B cell (primary cell): Measurements from ENCODE around the gene ZP3. TPM values are rescaled to one million over a fixed set of nuclear protein-coding genes. Genes with fewer than 3 reads are reported as not detected.
"Not testable (repeated sequence)": the region's sequence is repeated elsewhere in the genome, so short reads cannot be mapped to it uniquely, and the experiment has no call there.

Experiments used
- ATAC-seq: fragments of 200-7000 bp; cut with Tn5 transposase; one replicate; pipeline ENCODE4 v1.10.0; 2021; ENCODE audit warnings: low read depth, mild to moderate bottlenecking, moderate number of reproducible peaks, moderate library complexity
- CTCF ChIA-PET: fragments of 350-600 bp; sonication (Branson Sonifier 250); formaldehyde crosslinking; loops from one replicate; lab custom pipeline; 2021; ENCODE audit warnings: antibody characterized with exemption, inconsistent platforms; lab: Charles Lee
- POLR2A ChIA-PET: fragments of 350-600 bp; sonication (Branson Sonifier 250); formaldehyde crosslinking; loops from one replicate; lab custom pipeline; 2021; ENCODE audit warnings: antibody characterized with exemption; lab: Charles Lee
- DNase-seq: peaks from one replicate; pipeline ENCODE4 v3.0.0; 2013
- H2AFZ ChIP-seq: 2 replicates; pipeline ENCODE4 v1.6.1; 2012; ENCODE audit warnings: mild to moderate bottlenecking, low read depth, low read length; ENCODE audit not compliant: insufficient read depth, poor library complexity, severe bottlenecking
- H3K27ac ChIP-seq, 2 donors: 1 replicate in 1 of 2; 2 replicates in 1 of 2; pipeline ENCODE4 v1.5.1; 2012 to 2013; ENCODE audit warnings: low read length in 2 of 2, mild to moderate bottlenecking in 2 of 2, moderate library complexity in 1 of 2
- H3K27me3 ChIP-seq, 4 experiments: fragments of 200-600 bp in 1 of 4; sonication (generic) in 1 of 4; replicated peaks in 1 of 4; 1 replicate in 2 of 4; 2 replicates in 2 of 4; pipeline versions ENCODE4 v1.6.1 to v1.7.0; 2013 to 2016; ENCODE audit warnings: low read length in 3 of 4, mild to moderate bottlenecking in 2 of 4, mixed read lengths in 1 of 4, moderate library complexity in 1 of 4; ENCODE audit not compliant: insufficient read depth in 4 of 4, control insufficient read depth in 3 of 4; ENCODE audit errors: control extremely low read depth in 1 of 4
- H3K36me3 ChIP-seq, 2 experiments: replicated peaks in 1 of 2; 1 replicate in 1 of 2; 2 replicates in 1 of 2; pipeline versions ENCODE4 v1.6.1 to v1.7.1; 2013; ENCODE audit warnings: low read length in 1 of 2; ENCODE audit not compliant: insufficient read depth in 2 of 2, control insufficient read depth in 1 of 2; ENCODE audit errors: control extremely low read depth in 1 of 2, extremely low read depth in 1 of 2
- H3K4me1 ChIP-seq, 2 donors: fragments of 200-600 bp in 1 of 2; sonication (generic) in 1 of 2; 1 replicate in 1 of 2; 2 replicates in 1 of 2; pipeline versions ENCODE4 v1.5.1 to v1.6.1; 2013 to 2017; ENCODE audit warnings: low read length in 2 of 2; ENCODE audit not compliant: control insufficient read depth in 2 of 2, insufficient read depth in 2 of 2
- H3K4me2 ChIP-seq: replicated peaks from 2 replicates; pipeline ENCODE3; 2012; ENCODE audit warnings: mild to moderate bottlenecking, low read depth, low read length; ENCODE audit not compliant: poor library complexity, severe bottlenecking
- H3K4me3 ChIP-seq, 5 experiments: fragments of 200-600 bp in 1 of 5; sonication (generic) in 1 of 5; 1 replicate in 3 of 5; 2 replicates in 2 of 5; pipeline versions ENCODE4 v1.5.1 to v1.7.0; 2011 to 2016; ENCODE audit warnings: low read length in 4 of 5, mild to moderate bottlenecking in 4 of 5, low read depth in 2 of 5, control low read depth in 1 of 5, moderate library complexity in 1 of 5; ENCODE audit not compliant: insufficient read depth in 1 of 5; ENCODE audit errors: control extremely low read depth in 1 of 5, extremely low read depth in 1 of 5
- H3K79me2 ChIP-seq: fragments of 200-600 bp; sonication (generic); one replicate; pipeline ENCODE4 v1.6.0; 2016; ENCODE audit warnings: low read length; ENCODE audit not compliant: control insufficient read depth, insufficient read depth
- H3K9ac ChIP-seq: fragments of 200-600 bp; sonication (generic); 2 replicates; pipeline ENCODE4 v1.6.1; 2017; ENCODE audit warnings: mild to moderate bottlenecking, low read length, moderate library complexity
- H3K9me3 ChIP-seq, 3 donors: one replicate each; pipeline versions ENCODE4 v1.6.1 to v1.7.1; 2013; ENCODE audit warnings: low read length in 2 of 3; ENCODE audit not compliant: control insufficient read depth in 2 of 3, insufficient read depth in 1 of 3; ENCODE audit errors: control extremely low read depth in 1 of 3
- H4K20me1 ChIP-seq: 2 replicates; pipeline ENCODE4 v1.6.0; 2012; ENCODE audit warnings: mild to moderate bottlenecking, low read length; ENCODE audit not compliant: insufficient read depth, control insufficient read depth, poor library complexity, severe bottlenecking
- H3K27ac Mint-ChIP-seq: one replicate; pipeline ENCODE4 v1.8.0; 2021; ENCODE audit warnings: mixed read lengths
- H3K27me3 Mint-ChIP-seq: one replicate; pipeline ENCODE4 v1.8.0; 2021; ENCODE audit warnings: mixed read lengths
- H3K4me1 Mint-ChIP-seq: one replicate; pipeline ENCODE4 v1.8.0; 2021; ENCODE audit warnings: mixed read lengths
- H3K4me3 Mint-ChIP-seq: one replicate; pipeline ENCODE4 v1.8.0; 2021; ENCODE audit warnings: mixed read lengths
- H3K9me3 Mint-ChIP-seq: one replicate; pipeline ENCODE4 v1.8.0; 2022; ENCODE audit warnings: mixed read lengths; ENCODE audit not compliant: insufficient read depth
- WGBS: methylation state at CpG from one replicate; pipeline ENCODE4 v1.1.5; 2013; ENCODE audit warnings: missing lambda C conversion rate; ENCODE audit not compliant: insufficient coverage; 5-methylcytosine and 5-hydroxymethylcytosine counted together
- intact Hi-C: fragments of 100-400 bp; cut with micrococcal nuclease; formaldehyde crosslinking; loops from one replicate; pipeline ENCODE4 v1.10.0; 2022
- polyA plus RNA-seq: library from polyadenylated mRNA; depleted of rRNA; stranded (reverse); fragments of >200 nt; gene quantifications from 2 replicates; pipeline ENCODE4 v1.2.3, GENCODE V29; 2012
- total RNA-seq, 2 donors: library from RNA; stranded (reverse); fragments of 120-200 nt in 1 of 2; gene quantifications; 1 replicate in 1 of 2; 2 replicates in 1 of 2; pipeline versions ENCODE4 v1.2.3 to v1.2.4, GENCODE V29; 2013 to 2022

The ZP3 gene
- total and polyA plus RNA-seq, 2 donors (not counting 1 experiment from before 2014, with no cell fraction given), result 0.64 to 4.4 TPM

DNA sequence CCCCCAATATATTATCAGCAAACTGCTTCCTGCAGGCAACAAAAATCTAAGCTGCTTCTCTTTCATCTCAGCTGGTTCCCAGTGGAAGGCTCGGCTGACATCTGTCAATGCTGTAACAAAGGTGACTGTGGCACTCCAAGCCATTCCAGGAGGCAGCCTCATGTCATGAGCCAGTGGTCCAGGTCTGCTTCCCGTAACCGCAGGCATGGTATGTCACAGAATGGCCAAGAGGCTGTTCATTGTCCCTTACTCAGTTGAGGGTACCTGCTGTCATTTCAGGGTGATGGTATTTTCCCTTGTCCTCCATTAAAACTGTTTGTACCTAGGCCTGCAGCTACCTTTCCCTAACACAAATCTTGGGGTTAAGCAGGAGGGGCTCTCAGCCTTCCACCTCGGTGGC is 15.7 kb downstream of the ZP3 start:
- H4K20me1 ChIP-seq, H3K4me3 Mint-ChIP-seq, H3K27me3 ChIP-seq, CTCF ChIA-PET, H3K36me3 ChIP-seq, H2AFZ ChIP-seq, H3K27ac ChIP-seq, H3K9ac ChIP-seq, H3K4me1 Mint-ChIP-seq, intact Hi-C loops, H3K9me3 ChIP-seq, H3K4me1 ChIP-seq, ATAC-seq, H3K27me3 Mint-ChIP-seq, POLR2A ChIA-PET, H3K4me2 ChIP-seq, H3K9me3 Mint-ChIP-seq, H3K27ac Mint-ChIP-seq, DNase-seq, H3K79me2 ChIP-seq, H3K4me3 ChIP-seq: not testable (repeated sequence)
- WGBS, result 100% methylated on average over 3 of the region's 4 CpGs

DNA sequence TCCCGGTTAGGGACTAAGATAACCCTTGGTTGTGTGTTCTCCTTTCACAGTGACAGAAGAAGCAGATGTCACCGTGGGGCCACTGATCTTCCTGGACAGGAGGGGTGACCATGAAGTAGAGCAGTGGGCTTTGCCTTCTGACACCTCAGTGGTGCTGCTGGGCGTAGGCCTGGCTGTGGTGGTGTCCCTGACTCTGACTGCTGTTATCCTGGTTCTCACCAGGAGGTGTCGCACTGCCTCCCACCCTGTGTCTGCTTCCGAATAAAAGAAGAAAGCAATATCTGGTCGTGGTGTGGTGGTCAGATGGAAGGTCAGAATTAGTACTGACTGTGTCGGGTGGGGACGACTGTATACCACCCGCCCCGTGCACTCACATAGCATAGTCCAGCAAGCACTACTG is 17.0 kb downstream of the ZP3 start:
- H4K20me1 ChIP-seq, H3K9ac ChIP-seq, H3K4me1 Mint-ChIP-seq, H3K9me3 Mint-ChIP-seq, DNase-seq, H3K27me3 ChIP-seq, H2AFZ ChIP-seq, intact Hi-C loops, H3K4me3 ChIP-seq, POLR2A ChIA-PET, H3K9me3 ChIP-seq, H3K27me3 Mint-ChIP-seq, H3K36me3 ChIP-seq, H3K4me1 ChIP-seq, H3K27ac ChIP-seq, H3K4me2 ChIP-seq, H3K27ac Mint-ChIP-seq, CTCF ChIA-PET, H3K79me2 ChIP-seq, H3K4me3 Mint-ChIP-seq: not testable (repeated sequence)
- WGBS, result no CpG with 5 or more reads among the region's 10 CpGs
- ATAC-seq, result peak; percentile 70

DNA sequence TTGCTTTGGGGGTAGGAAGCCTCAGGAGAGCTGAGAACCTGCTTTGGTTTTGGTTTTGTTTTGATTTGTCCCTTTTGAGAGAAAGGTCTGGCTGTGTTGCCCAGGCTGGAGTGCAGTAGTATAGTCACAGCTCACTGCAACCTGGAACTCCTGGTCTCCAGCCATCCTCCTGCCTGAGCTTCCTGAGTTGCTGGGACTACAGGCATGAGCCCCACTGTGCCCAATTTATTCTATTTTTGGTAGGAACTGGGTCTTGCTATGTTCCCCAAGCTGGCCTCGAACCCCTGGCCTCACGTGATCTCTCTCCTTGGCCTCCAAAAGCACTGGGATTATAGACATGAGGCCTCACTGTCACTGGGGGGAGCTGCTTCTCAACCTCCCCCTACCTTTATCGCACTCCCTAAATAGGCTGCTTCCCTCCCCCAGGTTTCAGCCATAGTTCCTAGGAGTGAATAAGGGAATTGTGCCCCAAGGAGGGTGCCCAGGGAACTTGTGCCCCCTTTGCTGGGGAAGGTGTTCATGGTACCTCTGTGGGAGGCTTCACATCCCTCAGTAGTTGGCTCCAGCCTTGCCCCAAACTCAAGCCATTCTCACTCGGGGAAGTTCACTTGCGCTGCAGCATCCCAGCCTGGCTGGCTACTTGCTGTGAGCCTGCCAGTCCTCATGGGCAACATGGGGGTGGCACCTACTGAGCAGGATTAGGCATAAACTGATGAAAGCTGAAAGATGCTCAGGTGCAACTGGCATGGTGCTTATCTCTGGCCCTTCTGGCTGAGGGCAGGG is 18.1 kb downstream of the ZP3 start:
- H3K4me3 Mint-ChIP-seq, ATAC-seq, H3K9me3 ChIP-seq, H3K79me2 ChIP-seq, DNase-seq, H3K36me3 ChIP-seq, CTCF ChIA-PET, H2AFZ ChIP-seq, intact Hi-C loops, H3K9ac ChIP-seq, H4K20me1 ChIP-seq, H3K27me3 Mint-ChIP-seq, H3K27me3 ChIP-seq, POLR2A ChIA-PET, H3K4me1 Mint-ChIP-seq, H3K4me2 ChIP-seq, H3K4me1 ChIP-seq, H3K27ac Mint-ChIP-seq, H3K4me3 ChIP-seq, H3K9me3 Mint-ChIP-seq, H3K27ac ChIP-seq: not testable (repeated sequence)
- WGBS, result 100% methylated on average over 2 of the region's 5 CpGs

DNA sequence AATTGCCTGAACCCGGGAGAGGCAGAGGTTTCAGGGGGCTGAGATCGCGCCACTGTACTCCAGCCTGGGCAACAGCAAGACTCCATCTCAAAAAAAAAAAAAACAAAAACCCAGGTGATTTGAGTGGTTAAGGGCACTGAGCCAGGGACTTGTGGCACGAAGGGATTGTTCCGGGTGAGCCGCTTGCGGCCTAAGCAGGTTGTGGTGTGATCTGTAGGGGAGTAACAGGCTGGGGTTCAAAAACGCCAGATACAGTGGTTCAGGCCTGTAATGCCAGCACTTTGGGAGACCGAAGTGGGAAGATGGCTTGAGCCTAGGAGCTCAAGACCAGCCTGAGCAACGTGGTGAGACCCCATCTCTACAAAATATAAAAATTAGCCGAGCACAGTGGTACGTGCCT is 19.1 kb downstream of the ZP3 start:
- not testable (repeated sequence) for H3K4me3 Mint-ChIP-seq, H3K9me3 Mint-ChIP-seq

More for the DNA sequence above, 19.1 kb downstream of the ZP3 start:
- H3K27ac ChIP-seq, intact Hi-C loops, H3K4me2 ChIP-seq, CTCF ChIA-PET, H3K36me3 ChIP-seq, H3K4me1 ChIP-seq, H2AFZ ChIP-seq, POLR2A ChIA-PET, H3K4me1 Mint-ChIP-seq, H3K9ac ChIP-seq, H3K27me3 Mint-ChIP-seq, H3K79me2 ChIP-seq, DNase-seq, H3K4me3 ChIP-seq, ATAC-seq, H4K20me1 ChIP-seq, H3K27me3 ChIP-seq, H3K9me3 ChIP-seq: not testable (repeated sequence)
- WGBS, result no CpG with 5 or more reads among the region's 12 CpGs
- peak overlapping the region; percentile 50 for H3K27ac Mint-ChIP-seq
